Fibroblast of the aortic adventitia (primary cell): Measurements from ENCODE around the gene RNF25. TPM values are rescaled to one million over a fixed set of nuclear protein-coding genes. Genes with fewer than 3 reads are reported as not detected.
A peak's percentile ranks its signal among the peaks of the same experiment; 100 is the strongest.

Experiments
- DNase-seq: peaks from one replicate; pipeline ENCODE4 v3.0.0-alpha.2; 2010; ENCODE audit warnings: low read depth
- H3K4me3 ChIP-seq: 2 replicates; pipeline ENCODE4 v1.5.1; 2011; ENCODE audit warnings: low read depth, mild to moderate bottlenecking, control low read depth, low read length, moderate library complexity
- CTCF ChIP-seq: IDR thresholded peaks from 2 replicates; pipeline ENCODE4 v1.5.1; 2011; ENCODE audit warnings: mild to moderate bottlenecking, low read length, control low read depth, inconsistent platforms; ENCODE audit not compliant: insufficient read depth
- total RNA-seq: library from RNA; depleted of rRNA; stranded (reverse); fragments of >200 nt; gene quantifications from 2 replicates; pipeline ENCODE4 v1.2.3, GENCODE V29; 2012; ENCODE audit warnings: low replicate concordance

Gene RNF25
- 6.5 and 26.2 TPM in 2 replicates for total RNA-seq

GRCh38 chr2:218671654-218672566 lies at the start of gene RNF25, which contains the start of gene STK36:
Gene RNF25, minus strand, starts transcription at chr2:218672002. Its CDS starts 32 bp downstream, at chr2:218671970.
Gene STK36, plus strand, starts transcription at chr2:218672086. Its CDS starts 744 bp downstream, at chr2:218672830.
- peak within 1 kb of the TSS; percentile 99 for H3K4me3 ChIP-seq
- no peak for TF ChIP-seq CTCF
- DNase-seq, result peak; percentile 91

GRCh38 chr2:218721488-218721887 lies 49.7 kb upstream of the RNF25 start:
- DNase-seq, result no peak
- H3K4me3 ChIP-seq, result no peak overlapping the region
- no peak for TF ChIP-seq CTCF

GRCh38 chr2:218720048-218721041 lies 48.5 kb upstream of the RNF25 start:
- no peak for DNase-seq
- TF ChIP-seq CTCF, result no peak
- H3K4me3 ChIP-seq, result no peak overlapping the region

- no peak for TF ChIP-seq CTCF
These were observed 47.7 kb upstream of the RNF25 start for GRCh38 chr2:218719457-218719856.

GRCh38 chr2:218718058-218718457 lies 46.3 kb upstream of the RNF25 start:
- no peak overlapping the region for H3K4me3 ChIP-seq
- no peak for DNase-seq
- no peak for TF ChIP-seq CTCF

More at GRCh38 chr2:218719457-218719856, 47.7 kb upstream of the RNF25 start:
- no peak overlapping the region for H3K4me3 ChIP-seq
- no peak for DNase-seq

- no peak for TF ChIP-seq CTCF
- peak; percentile 27 for DNase-seq
These were observed 45.5 kb upstream of the RNF25 start for GRCh38 chr2:218717262-218717661.

More at GRCh38 chr2:218717262-218717661, 45.5 kb upstream of the RNF25 start:
- H3K4me3 ChIP-seq, result no peak overlapping the region
